ENCODE results near the gene BCL2L1.
"Not testable (repeated sequence)": the region's sequence is repeated elsewhere in the genome, so short reads cannot be mapped to it uniquely, and the experiment has no call there.

BCL2L1 gene

GRCh38 chr20:31722257-31723068 lies at the start of gene BCL2L1:
Gene BCL2L1 (minus strand): TSS chr20:31722868. CDS start chr20:31722218, 650 bp downstream.
- peak; percentile 89 for DNase-seq

GRCh38 chr20:31770243-31770642 lies 47.6 kb upstream of the BCL2L1 start:
- no peak for DNase-seq

- DNase-seq, result no peak
Observed at GRCh38 chr20:31769681-31770080, 47.0 kb upstream of the BCL2L1 start.

- no peak for DNase-seq
Observed at GRCh38 chr20:31767805-31768204, 45.1 kb upstream of the BCL2L1 start.

GRCh38 chr20:31764641-31765305 lies 42.1 kb upstream of the BCL2L1 start:
- DNase-seq, result no peak

GRCh38 chr20:31760519-31761240 lies 38.0 kb upstream of the BCL2L1 start:
- no peak for DNase-seq

- DNase-seq, result no peak
Observed at GRCh38 chr20:31759836-31760518, 37.3 kb upstream of the BCL2L1 start.

- no peak for DNase-seq
Observed at GRCh38 chr20:31758991-31759390, 36.3 kb upstream of the BCL2L1 start.

- no peak for DNase-seq
Observed at GRCh38 chr20:31758521-31758920, 35.9 kb upstream of the BCL2L1 start.

- DNase-seq, result no peak
Observed at GRCh38 chr20:31757254-31757653, 34.6 kb upstream of the BCL2L1 start.

- DNase-seq, result no peak
Observed at GRCh38 chr20:31751126-31751525, 28.5 kb upstream of the BCL2L1 start.

GRCh38 chr20:31749223-31749622 lies 26.6 kb upstream of the BCL2L1 start:
- DNase-seq, result no peak

GRCh38 chr20:31747640-31748039 lies 25.0 kb upstream of the BCL2L1 start:
- no peak for DNase-seq

GRCh38 chr20:31747028-31747427 lies 24.4 kb upstream of the BCL2L1 start:
- not testable (repeated sequence) for DNase-seq

- no peak for DNase-seq
Observed at GRCh38 chr20:31746068-31746878, 23.6 kb upstream of the BCL2L1 start.

- DNase-seq, result no peak
Observed at GRCh38 chr20:31740656-31741323, 18.1 kb upstream of the BCL2L1 start.

GRCh38 chr20:31740208-31740607 lies 17.5 kb upstream of the BCL2L1 start:
- no peak for DNase-seq

GRCh38 chr20:31739550-31739977 lies 16.9 kb upstream of the BCL2L1 start:
- no peak for DNase-seq

GRCh38 chr20:31738729-31739549 lies 16.3 kb upstream of the BCL2L1 start, which contains the start of gene TPX2:
Gene TPX2 (plus strand): TSS chr20:31739290. CDS start chr20:31757477, 18,187 bp downstream.
- DNase-seq, result peak; percentile 94

- no peak for DNase-seq
Observed at GRCh38 chr20:31731321-31731717, 8.7 kb upstream of the BCL2L1 start.

Measured in stimulated activated CD4-positive, alpha-beta T cell treated with anti-CD3 and anti-CD28 coated beads, Interleukin-15, amount 100 ng/mL, for 24 hours (primary cell).